CD8-positive, alpha-beta memory T cell (primary cell): ENCODE data around the gene FAM149A. TPM values are rescaled to one million over a fixed set of nuclear protein-coding genes. Genes with fewer than 3 reads are reported as not detected.

Experiments used
- CTCF ChIA-PET: fragments of 350-600 bp; sonication (Branson Sonifier 250); formaldehyde crosslinking; loops from one replicate; lab custom pipeline; 2021; ENCODE audit warnings: antibody characterized with exemption; lab: Charles Lee
- POLR2A ChIA-PET: fragments of 350-600 bp; sonication (Branson Sonifier 250); formaldehyde crosslinking; loops from one replicate; lab custom pipeline; 2021; ENCODE audit warnings: antibody characterized with exemption; lab: Charles Lee
- DNase-seq, 5 donors: peaks; one replicate each; pipeline versions ENCODE4 v3.0.0 to v3.0.0-alpha.2; 2020 to 2022; ENCODE audit warnings: mixed read lengths in 1 of 5
- H3K27ac ChIP-seq: one replicate; pipeline ENCODE4 v1.7.0; 2013; ENCODE audit warnings: low read depth, mild to moderate bottlenecking, low read length, moderate library complexity
- H3K27me3 ChIP-seq: 2 replicates; pipeline ENCODE4 v1.7.0; 2013; ENCODE audit warnings: low read length, mild to moderate bottlenecking; ENCODE audit not compliant: insufficient read depth, poor library complexity, severe bottlenecking
- H3K36me3 ChIP-seq: 2 replicates; pipeline ENCODE4 v1.7.0; 2013; ENCODE audit warnings: mild to moderate bottlenecking, low read length, moderate library complexity; ENCODE audit not compliant: insufficient read depth
- H3K4me1 ChIP-seq: 2 replicates; pipeline ENCODE4 v1.7.0; 2013; ENCODE audit warnings: mild to moderate bottlenecking, low read length, moderate library complexity; ENCODE audit not compliant: insufficient read depth
- H3K4me3 ChIP-seq: 2 replicates; pipeline ENCODE4 v1.7.0; 2013; ENCODE audit warnings: mild to moderate bottlenecking, low read length
- H3K9me3 ChIP-seq: 2 replicates; pipeline ENCODE4 v1.7.0; 2013; ENCODE audit warnings: mild to moderate bottlenecking, low read length
- H3K27ac Mint-ChIP-seq, 8 donors: one replicate each; pipeline ENCODE4 v1.8.0; 2020 to 2021; ENCODE audit warnings: mixed read lengths in 8 of 8, mild to moderate bottlenecking in 6 of 8, inconsistent platforms in 3 of 8, moderate library complexity in 3 of 8
- H3K27me3 Mint-ChIP-seq, 2 donors: one replicate each; pipeline ENCODE4 v1.8.0; 2020 to 2021; ENCODE audit warnings: mixed read lengths in 2 of 2, mild to moderate bottlenecking in 1 of 2, moderate library complexity in 1 of 2
- H3K36me3 Mint-ChIP-seq, 3 donors: one replicate each; pipeline ENCODE4 v1.8.0; 2020 to 2021; ENCODE audit warnings: mixed read lengths in 3 of 3, inconsistent platforms in 1 of 3, mild to moderate bottlenecking in 1 of 3
- H3K4me1 Mint-ChIP-seq, 3 donors: one replicate each; pipeline ENCODE4 v1.8.0; 2020 to 2021; ENCODE audit warnings: mixed read lengths in 3 of 3, inconsistent platforms in 1 of 3, mild to moderate bottlenecking in 1 of 3
- H3K4me3 Mint-ChIP-seq, 7 donors: one replicate each; pipeline ENCODE4 v1.8.0; 2020 to 2021; ENCODE audit warnings: mixed read lengths in 7 of 7, mild to moderate bottlenecking in 6 of 7, moderate library complexity in 4 of 7, inconsistent platforms in 2 of 7
- H3K9me3 Mint-ChIP-seq, 5 donors: one replicate each; pipeline ENCODE4 v1.8.0; 2020 to 2022; ENCODE audit warnings: mixed read lengths in 5 of 5, mild to moderate bottlenecking in 3 of 5, moderate library complexity in 2 of 5, inconsistent platforms in 1 of 5
- polyA plus RNA-seq: library from polyadenylated mRNA; unstranded; fragments of 300-500 nt; fragmentation: Illumina TruSeq; gene quantifications from one replicate; pipeline ENCODE4 v1.2.3, GENCODE V29; 2021
- total RNA-seq, 2 experiments: library from RNA; stranded (reverse); gene quantifications; one replicate each; pipeline ENCODE4 v1.2.3, GENCODE V29; 2021

FAM149A gene
- total and polyA plus RNA-seq, 3 experiments from 2014 or later, result 0.31 to 0.80 (median 0.46) TPM

DNA sequence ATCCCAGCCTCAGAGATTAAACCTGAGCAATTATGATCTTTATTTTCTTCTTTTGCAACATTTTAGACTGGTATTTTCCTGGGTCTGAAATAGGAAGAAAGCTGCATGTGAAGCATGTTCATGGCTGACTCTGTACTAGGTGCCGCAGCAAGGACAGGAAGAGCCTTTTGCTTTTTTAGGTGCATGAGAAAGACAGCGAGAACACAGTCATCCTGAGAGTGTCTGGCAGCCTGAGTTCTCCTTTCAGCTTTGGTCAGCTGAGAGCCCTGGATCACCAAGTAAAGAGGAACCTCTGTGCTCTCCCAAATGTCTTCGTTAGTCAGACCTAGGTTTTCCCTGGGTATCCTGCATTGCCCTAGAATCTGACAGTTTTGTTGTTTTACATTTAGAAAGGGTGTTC, 29.8 kb downstream of the FAM149A start:
- H3K27ac Mint-ChIP-seq, result no peak overlapping the region
- H3K4me1 ChIP-seq, result no peaks in the 10 kb centered on the region
- peaks cover 0 to 9% (median 2%) of the 10 kb centered on the region in 3 donors for H3K4me1 Mint-ChIP-seq
- no peaks in the 10 kb centered on the region for H3K27me3 ChIP-seq
- H3K27ac ChIP-seq, result no peak overlapping the region
- no peak overlapping the region for H3K4me3 Mint-ChIP-seq
- peaks cover 1 to 12% of the 10 kb centered on the region in 2 donors for H3K27me3 Mint-ChIP-seq
- no peak overlapping the region for H3K4me3 ChIP-seq
- H3K36me3 ChIP-seq, result no peaks in the 10 kb centered on the region
- DNase-seq, result no peak
- H3K9me3 Mint-ChIP-seq, result no peaks in the 10 kb centered on the region
- ChIA-PET POLR2A (no interaction called here), CTCF (interaction anchor here (1.6 kb wide), 1 partner anchor 66 kb away, joined by 3 read pairs; the partner anchor contains the start of gene TLR3)
- no peaks in the 10 kb centered on the region for H3K9me3 ChIP-seq
- H3K36me3 Mint-ChIP-seq, result no peaks in the 10 kb centered on the region

GRCh38 chr4:186134861-186135260, 30.4 kb downstream of the FAM149A start:
- H3K27me3 ChIP-seq, result no peaks in the 10 kb centered on the region
- H3K9me3 ChIP-seq, result no peaks in the 10 kb centered on the region
- no peak overlapping the region for H3K4me3 ChIP-seq
- H3K36me3 Mint-ChIP-seq, result no peaks in the 10 kb centered on the region
- H3K4me1 ChIP-seq, result no peaks in the 10 kb centered on the region
- H3K27me3 Mint-ChIP-seq, result peaks cover 0 to 11% of the 10 kb centered on the region in 2 donors
- ChIA-PET POLR2A (no interaction called here), CTCF (interaction anchor here (0.9 to 1.6 kb wide), 2 partner anchors 10 to 67 kb away, joined by 3 read pairs; partner anchors contain the start of gene TLR3)
- no peak for DNase-seq
- H3K27ac ChIP-seq, result no peak overlapping the region
- peaks cover 0 to 9% (median 2%) of the 10 kb centered on the region in 3 donors for H3K4me1 Mint-ChIP-seq
- no peaks in the 10 kb centered on the region for H3K9me3 Mint-ChIP-seq
- H3K27ac Mint-ChIP-seq, result no peak overlapping the region
- no peak overlapping the region for H3K4me3 Mint-ChIP-seq
- H3K36me3 ChIP-seq, result no peaks in the 10 kb centered on the region

DNA sequence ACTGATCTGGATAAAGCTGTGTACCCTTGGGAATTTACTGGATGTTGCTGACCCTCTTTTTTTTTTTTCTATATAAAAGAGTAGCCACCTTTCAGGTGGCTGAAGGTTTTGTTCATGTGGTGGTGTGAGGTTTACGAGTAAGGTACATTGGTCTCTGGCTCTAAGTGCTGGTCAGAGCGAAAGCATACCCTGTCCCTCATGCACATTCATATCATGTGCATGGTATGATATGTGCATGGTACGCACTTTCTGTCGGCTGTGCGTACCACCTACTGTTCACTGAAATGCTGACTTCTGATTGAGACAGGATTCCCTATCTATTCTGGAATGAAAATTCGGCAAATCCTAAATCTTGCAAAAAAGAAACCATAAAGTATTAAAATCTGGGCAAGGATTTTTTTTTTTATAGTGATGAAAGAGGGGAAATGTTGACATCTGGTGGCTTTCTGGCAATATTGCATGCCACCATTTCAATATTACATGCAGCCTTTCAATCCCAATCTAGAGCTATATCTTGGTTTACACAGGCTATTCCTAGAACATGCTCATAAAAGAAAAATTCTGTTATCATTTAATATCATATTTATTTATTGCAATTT, 32.8 kb downstream of the FAM149A start:
- Histone ChIP-seq H3K9me3 (no peaks in the 10 kb centered on the region), H3K27me3 (no peaks in the 10 kb centered on the region), H3K4me3 (no peak overlapping the region), H3K27ac (no peak overlapping the region), H3K36me3 (no peaks in the 10 kb centered on the region), H3K4me1 (no peaks in the 10 kb centered on the region)
- Mint-ChIP-seq H3K27ac (peak overlapping the region in 1 of 8 donors; percentile 19), H3K36me3 (no peaks in the 10 kb centered on the region), H3K4me1 (peaks cover 0 to 9% (median 2%) of the 10 kb centered on the region in 3 donors), H3K9me3 (no peaks in the 10 kb centered on the region), H3K4me3 (no peak overlapping the region), H3K27me3 (peaks cover 4 to 11% of the 10 kb centered on the region in 2 donors)
- POLR2A ChIA-PET, result no interaction called here
- CTCF ChIA-PET, result interaction anchor here (0.6 to 2.2 kb wide), 6 partner anchors 9 to 498 kb away, joined by 3 to 13 read pairs (median 4); partner anchors contain the start of gene TLR3
- DNase-seq, result no peak

GRCh38 chr4:186144198-186144945, 39.9 kb downstream of the FAM149A start:
- peaks cover 4% of the 10 kb centered on the region for H3K4me1 ChIP-seq
- ChIA-PET CTCF (no interaction called here), POLR2A (no interaction called here)
- H3K27me3 Mint-ChIP-seq, result peaks cover 29 to 54% of the 10 kb centered on the region in 2 donors
- peak overlapping the region; percentile 34 to 83 (median 73) for H3K4me3 Mint-ChIP-seq
- peaks cover 14% of the 10 kb centered on the region for H3K27me3 ChIP-seq
- H3K36me3 Mint-ChIP-seq, result no peaks in the 10 kb centered on the region
- H3K9me3 Mint-ChIP-seq, result no peaks in the 10 kb centered on the region
- no peaks in the 10 kb centered on the region for H3K36me3 ChIP-seq
- no peaks in the 10 kb centered on the region for H3K9me3 ChIP-seq
- peaks cover 5 to 13% (median 11%) of the 10 kb centered on the region in 3 donors for H3K4me1 Mint-ChIP-seq
- DNase-seq, result no peak
- peak overlapping the region in 1 of 8 donors; percentile 24 for H3K27ac Mint-ChIP-seq
- H3K4me3 ChIP-seq, result no peak overlapping the region
- no peak overlapping the region for H3K27ac ChIP-seq

- H3K4me3 ChIP-seq, result no peak overlapping the region
- no peaks in the 10 kb centered on the region for H3K36me3 ChIP-seq
- ChIA-PET CTCF (interaction anchor here (0.8 kb wide), 1 partner anchor 10 kb away, joined by 3 read pairs; no protein-coding TSS in a partner anchor), POLR2A (no interaction called here)
- Mint-ChIP-seq H3K9me3 (no peaks in the 10 kb centered on the region), H3K4me3 (peak overlapping the region in 6 of 7 donors; percentile 47 to 76 (median 64)), H3K36me3 (no peaks in the 10 kb centered on the region), H3K4me1 (peaks cover 5 to 13% (median 11%) of the 10 kb centered on the region in 3 donors), H3K27ac (no peak overlapping the region), H3K27me3 (peaks cover 32 to 54% of the 10 kb centered on the region in 2 donors)
- peaks cover 4% of the 10 kb centered on the region for H3K4me1 ChIP-seq
- H3K27me3 ChIP-seq, result peaks cover 14% of the 10 kb centered on the region
- no peak overlapping the region for H3K27ac ChIP-seq
- no peaks in the 10 kb centered on the region for H3K9me3 ChIP-seq
- DNase-seq, result no peak
These were observed 40.6 kb downstream of the FAM149A start for GRCh38 chr4:186144946-186145569.

- no peak overlapping the region for H3K27ac Mint-ChIP-seq
- no peaks in the 10 kb centered on the region for H3K9me3 Mint-ChIP-seq
- H3K4me1 Mint-ChIP-seq, result peaks cover 5 to 13% (median 11%) of the 10 kb centered on the region in 3 donors
- Histone ChIP-seq H3K27ac (no peak overlapping the region), H3K36me3 (no peaks in the 10 kb centered on the region), H3K4me3 (no peak overlapping the region), H3K4me1 (peaks cover 4% of the 10 kb centered on the region), H3K27me3 (peaks cover 14% of the 10 kb centered on the region), H3K9me3 (no peaks in the 10 kb centered on the region)
- H3K27me3 Mint-ChIP-seq, result peaks cover 35 to 59% of the 10 kb centered on the region in 2 donors
- H3K4me3 Mint-ChIP-seq, result no peak overlapping the region
- H3K36me3 Mint-ChIP-seq, result no peaks in the 10 kb centered on the region
- no peak for DNase-seq
- ChIA-PET CTCF (interaction anchor here (1.6 kb wide), 1 partner anchor 9 kb away, joined by 5 read pairs; no protein-coding TSS in a partner anchor), POLR2A (no interaction called here)
These were observed 42.0 kb downstream of the FAM149A start for GRCh38 chr4:186146458-186146857.

- ChIA-PET POLR2A (no interaction called here), CTCF (no interaction called here)
- Histone ChIP-seq H3K4me3 (no peak overlapping the region), H3K27ac (no peak overlapping the region), H3K36me3 (no peaks in the 10 kb centered on the region), H3K4me1 (peaks cover 4% of the 10 kb centered on the region), H3K27me3 (peaks cover 14% of the 10 kb centered on the region), H3K9me3 (no peaks in the 10 kb centered on the region)
- Mint-ChIP-seq H3K36me3 (no peaks in the 10 kb centered on the region), H3K27me3 (peaks cover 37 to 60% of the 10 kb centered on the region in 2 donors), H3K4me3 (no peak overlapping the region), H3K9me3 (no peaks in the 10 kb centered on the region), H3K4me1 (peaks cover 5 to 13% (median 11%) of the 10 kb centered on the region in 3 donors), H3K27ac (no peak overlapping the region)
- DNase-seq, result no peak
These were observed 44.0 kb downstream of the FAM149A start for GRCh38 chr4:186148336-186148975.
